ENCODE results near the gene BANK1. TPM values are rescaled to one million over a fixed set of nuclear protein-coding genes. Genes with fewer than 3 reads are reported as not detected.

BANK1 gene, protein sequence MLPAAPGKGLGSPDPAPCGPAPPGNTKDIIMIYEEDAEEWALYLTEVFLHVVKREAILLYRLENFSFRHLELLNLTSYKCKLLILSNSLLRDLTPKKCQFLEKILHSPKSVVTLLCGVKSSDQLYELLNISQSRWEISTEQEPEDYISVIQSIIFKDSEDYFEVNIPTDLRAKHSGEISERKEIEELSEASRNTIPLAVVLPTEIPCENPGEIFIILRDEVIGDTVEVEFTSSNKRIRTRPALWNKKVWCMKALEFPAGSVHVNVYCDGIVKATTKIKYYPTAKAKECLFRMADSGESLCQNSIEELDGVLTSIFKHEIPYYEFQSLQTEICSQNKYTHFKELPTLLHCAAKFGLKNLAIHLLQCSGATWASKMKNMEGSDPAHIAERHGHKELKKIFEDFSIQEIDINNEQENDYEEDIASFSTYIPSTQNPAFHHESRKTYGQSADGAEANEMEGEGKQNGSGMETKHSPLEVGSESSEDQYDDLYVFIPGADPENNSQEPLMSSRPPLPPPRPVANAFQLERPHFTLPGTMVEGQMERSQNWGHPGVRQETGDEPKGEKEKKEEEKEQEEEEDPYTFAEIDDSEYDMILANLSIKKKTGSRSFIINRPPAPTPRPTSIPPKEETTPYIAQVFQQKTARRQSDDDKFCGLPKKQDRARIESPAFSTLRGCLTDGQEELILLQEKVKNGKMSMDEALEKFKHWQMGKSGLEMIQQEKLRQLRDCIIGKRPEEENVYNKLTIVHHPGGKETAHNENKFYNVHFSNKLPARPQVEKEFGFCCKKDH
- 3.3 TPM for total RNA-seq (2021; ENCODE audit: unreplicated experiment)
- 1.7 TPM for polyA plus RNA-seq (2012; ENCODE audit: insufficient read length)
- Bru-seq, nascent RNA: percentile 26 among the genes with signal in this experiment
- BruChase-seq, experiment 1, labeled RNA remaining after a 2-hour chase: percentile 18 among the genes with signal in this experiment
- BruChase-seq, experiment 2, labeled RNA remaining after a 6-hour chase: percentile 18 among the genes with signal in this experiment
- long read RNA-seq, partial matches to known transcripts: 0 of 2 reads
- long read RNA-seq, other reads (novel, unspliced or antisense): 1 of 2 reads

DNA sequence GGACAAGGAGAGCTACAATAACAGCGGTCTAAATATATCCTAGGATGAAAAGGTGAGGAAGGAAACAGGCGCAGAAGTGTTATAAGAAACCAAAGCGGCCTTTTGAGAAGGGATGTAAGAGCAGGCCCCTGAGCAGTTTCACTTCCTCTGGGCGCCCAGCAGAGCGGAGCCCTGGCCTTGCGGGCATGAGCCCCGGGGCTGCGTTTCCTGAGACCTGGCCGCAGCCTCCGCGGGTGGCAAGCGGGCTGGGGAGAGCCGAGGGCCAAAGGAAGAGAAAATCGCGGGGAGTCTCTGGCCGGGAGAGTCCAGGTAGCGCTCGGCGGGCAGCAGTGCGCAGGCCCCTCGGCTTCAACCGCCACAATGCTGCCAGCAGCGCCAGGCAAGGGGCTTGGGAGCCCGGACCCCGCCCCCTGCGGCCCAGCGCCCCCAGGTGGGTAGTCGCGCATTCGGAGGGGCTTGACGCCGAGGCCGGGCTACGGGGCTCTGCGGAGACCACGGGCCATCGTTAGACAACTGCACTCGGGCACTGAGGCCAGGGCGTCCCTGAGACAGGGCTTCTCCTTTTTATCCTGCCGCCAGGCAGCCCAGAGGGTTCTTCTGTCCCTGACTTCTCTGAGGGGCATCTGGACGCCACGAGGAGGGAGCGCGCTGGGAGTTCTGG lies at the start of gene BANK1:
Gene BANK1, plus strand, starts transcription at position 210 of the 661 bp plus-strand sequence. Its CDS starts 151 bp downstream, at position 361.
- DNase-seq (ENCODE audit: low read depth, low spot score): peak; percentile 8
- ChIA-PET CTCF (interaction anchor here (1.2 kb wide), 1 partner anchor 13 kb away, joined by 3 read pairs; no protein-coding TSS in a partner anchor), POLR2A (no interaction called here)
- in situ Hi-C loops (cut with HindIII; ENCODE audit: low pct_unique_long_range_greater_than_20kb, low sequenced_read_pairs): no loop called here
- no peaks in the 10 kb centered on the region for H3K9me3 ChIP-seq (ENCODE audit: control insufficient read depth, insufficient read depth, low read depth, low read length)
- no peaks in the 10 kb centered on the region for H3K36me3 ChIP-seq (ENCODE audit: control insufficient read depth, insufficient read depth, low read length)
- H3K4me1 ChIP-seq (ENCODE audit: control insufficient read depth, insufficient read depth, low read length): peaks cover 3% of the 10 kb centered on the region; the same call in 1 of the 2 replicates
- H3K27me3 ChIP-seq (ENCODE audit: control insufficient read depth, insufficient read depth, low read length): no peaks in the 10 kb centered on the region
- peak; percentile 93 for ATAC-seq
- intact Hi-C loops (cut with micrococcal nuclease; ENCODE audit: unreplicated experiment): no loop called here
- H3K4me3 ChIP-seq (ENCODE audit: low read depth in 2 of 2, low read length in 2 of 2): peak within 1 kb of the TSS; percentile 49 to 65
- TF ChIP-seq TCF7L2 (IDR thresholded peaks at IDR 0.05; ENCODE audit: low read depth, low read length): peak; percentile 92
- no peak for TF ChIP-seq REST (IDR thresholded peaks at IDR 0.05; ENCODE audit: insufficient read depth in 1 of 2, low read depth in 2 of 2, low read length in 1 of 2)
- no peak for TF ChIP-seq POLR2AphosphoS5 (IDR thresholded peaks at IDR 0.05; ENCODE audit: low read depth, low read length)
- TF ChIP-seq, protein P1, sequence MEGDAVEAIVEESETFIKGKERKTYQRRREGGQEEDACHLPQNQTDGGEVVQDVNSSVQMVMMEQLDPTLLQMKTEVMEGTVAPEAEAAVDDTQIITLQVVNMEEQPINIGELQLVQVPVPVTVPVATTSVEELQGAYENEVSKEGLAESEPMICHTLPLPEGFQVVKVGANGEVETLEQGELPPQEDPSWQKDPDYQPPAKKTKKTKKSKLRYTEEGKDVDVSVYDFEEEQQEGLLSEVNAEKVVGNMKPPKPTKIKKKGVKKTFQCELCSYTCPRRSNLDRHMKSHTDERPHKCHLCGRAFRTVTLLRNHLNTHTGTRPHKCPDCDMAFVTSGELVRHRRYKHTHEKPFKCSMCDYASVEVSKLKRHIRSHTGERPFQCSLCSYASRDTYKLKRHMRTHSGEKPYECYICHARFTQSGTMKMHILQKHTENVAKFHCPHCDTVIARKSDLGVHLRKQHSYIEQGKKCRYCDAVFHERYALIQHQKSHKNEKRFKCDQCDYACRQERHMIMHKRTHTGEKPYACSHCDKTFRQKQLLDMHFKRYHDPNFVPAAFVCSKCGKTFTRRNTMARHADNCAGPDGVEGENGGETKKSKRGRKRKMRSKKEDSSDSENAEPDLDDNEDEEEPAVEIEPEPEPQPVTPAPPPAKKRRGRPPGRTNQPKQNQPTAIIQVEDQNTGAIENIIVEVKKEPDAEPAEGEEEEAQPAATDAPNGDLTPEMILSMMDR (IDR thresholded peaks at IDR 0.05): peak; percentile 58
- no peak for TF ChIP-seq SIN3A (IDR thresholded peaks at IDR 0.05; ENCODE audit: borderline replicate concordance, insufficient read depth, low read depth, low read length)
- H3K27ac ChIP-seq (ENCODE audit: low read length): peak within 1 kb of the TSS; percentile 72
- BruUV-seq (replicated peaks): no TSS peak

GRCh38 chr4:101753721-101754120 lies 36.8 kb upstream of the BANK1 start:
- H3K4me1 ChIP-seq (ENCODE audit: control insufficient read depth, insufficient read depth, low read length): no peaks in the 10 kb centered on the region
- no peaks in the 10 kb centered on the region for H3K9me3 ChIP-seq (ENCODE audit: control insufficient read depth, insufficient read depth, low read depth, low read length)
- POLR2A ChIA-PET: no interaction called here
- intact Hi-C loops (cut with micrococcal nuclease; ENCODE audit: unreplicated experiment) (no loop called here), in situ Hi-C loops (cut with HindIII; ENCODE audit: low pct_unique_long_range_greater_than_20kb, low sequenced_read_pairs) (no loop called here)
- DNase-seq (ENCODE audit: low read depth, low spot score) (no peak), ATAC-seq (no peak)
- H3K4me3 ChIP-seq (ENCODE audit: low read depth in 2 of 2, low read length in 2 of 2): no peak overlapping the region
- no peak for TF ChIP-seq REST (IDR thresholded peaks at IDR 0.05; ENCODE audit: insufficient read depth in 1 of 2, low read depth in 2 of 2, low read length in 1 of 2)
- TF ChIP-seq, protein P1 (IDR thresholded peaks at IDR 0.05): no peak
- no peak for TF ChIP-seq POLR2AphosphoS5 (IDR thresholded peaks at IDR 0.05; ENCODE audit: low read depth, low read length)
- no peak for TF ChIP-seq TCF7L2 (IDR thresholded peaks at IDR 0.05; ENCODE audit: low read depth, low read length)
- TF ChIP-seq SIN3A (IDR thresholded peaks at IDR 0.05; ENCODE audit: borderline replicate concordance, insufficient read depth, low read depth, low read length): no peak
- no peaks in the 10 kb centered on the region for H3K36me3 ChIP-seq (ENCODE audit: control insufficient read depth, insufficient read depth, low read length)
- no peak overlapping the region for H3K27ac ChIP-seq (ENCODE audit: low read length)
- CTCF ChIA-PET: no interaction called here
- no peaks in the 10 kb centered on the region for H3K27me3 ChIP-seq (ENCODE audit: control insufficient read depth, insufficient read depth, low read length)
- no TSS peak for BruUV-seq (replicated peaks)

All from Panc1 (cell line).